K562 (cell line): ENCODE results near the gene KIF26B.

Source experiments
- ASH1L ChIP-seq: fragments of 450-650 bp; IDR thresholded peaks from 2 replicates; pipeline ENCODE4 v1.6.1; 2018; ENCODE audit warnings: borderline replicate concordance, mild to moderate bottlenecking, low read depth; ENCODE audit not compliant: partially characterized antibody
- BDP1 ChIP-seq: IDR thresholded peaks from 3 replicates; pipeline ENCODE4 v1.6.1; 2011; ENCODE audit not compliant: insufficient read length, insufficient read depth
- CEBPB ChIP-seq: fragments of 450-650 bp; IDR thresholded peaks from 2 replicates; pipeline ENCODE4 v1.6.1; 2016; ENCODE audit warnings: missing genetic modification characterization, missing compliant biosample characterization
- CTCF ChIP-seq, 3 experiments: IDR thresholded peaks in 2 of 3; conservative IDR thresholded peaks in 1 of 3; 2 replicates each; pipeline ENCODE4 v1.5.1; 2011 to 2012; ENCODE audit warnings: low read length in 3 of 3, mild to moderate bottlenecking in 3 of 3, control low read depth in 2 of 3, improper control_type of control experiment in 1 of 3, inconsistent platforms in 1 of 3, low read depth in 1 of 3, mixed read lengths in 1 of 3, moderate library complexity in 1 of 3; ENCODE audit not compliant: insufficient read depth in 2 of 3
- EGR1 ChIP-seq: fragments of 450-650 bp; conservative IDR thresholded peaks from 2 replicates; pipeline ENCODE4 v1.6.1; 2017; ENCODE audit warnings: mild to moderate bottlenecking
- HIVEP1 ChIP-seq: fragments of 250-450 bp; sonication (Bioruptor Pico); IDR thresholded peaks from 2 replicates; pipeline ENCODE4 v1.4.0; 2020; ENCODE audit warnings: mild to moderate bottlenecking
- KAT8 ChIP-seq: fragments of 450-650 bp; IDR thresholded peaks from 2 replicates; pipeline ENCODE4 v1.6.1; 2016; ENCODE audit warnings: low read depth, mild to moderate bottlenecking
- RBM22 ChIP-seq: fragments of 200-400 bp; formaldehyde crosslinking; IDR thresholded peaks from 2 replicates; pipeline ENCODE4 v1.6.1; 2018; ENCODE audit warnings: low read length, low read depth; ENCODE audit not compliant: poor library complexity, severe bottlenecking
- TRIM28 ChIP-seq: fragments of 450-650 bp; IDR thresholded peaks from 2 replicates; pipeline ENCODE4 v1.6.1; 2017
- ZFX ChIP-seq: sonication (generic); formaldehyde crosslinking; IDR thresholded peaks from 2 replicates; pipeline ENCODE4 v1.8.0; 2022; ENCODE audit warnings: mild to moderate bottlenecking, missing genetic modification reagents, moderate library complexity
- ZNF174 ChIP-seq: fragments of 250-450 bp; sonication (Bioruptor Pico); IDR thresholded peaks from 2 replicates; pipeline ENCODE4 v1.4.0; 2020; ENCODE audit warnings: mild to moderate bottlenecking
- ZNF395 ChIP-seq: fragments of 200-800 bp; sonication (Bioruptor generic); IDR thresholded peaks from 2 replicates; pipeline ENCODE4 v1.6.1; 2017; ENCODE audit warnings: missing genetic modification characterization, missing compliant biosample characterization
- TF ChIP-seq, protein P1 (sequence below), 2 experiments: fragments of 450-650 bp; conservative IDR thresholded peaks; 2 replicates each; pipeline ENCODE4 v1.6.1; 2017; ENCODE audit warnings: mild to moderate bottlenecking in 2 of 2, moderate library complexity in 2 of 2

DNA sequence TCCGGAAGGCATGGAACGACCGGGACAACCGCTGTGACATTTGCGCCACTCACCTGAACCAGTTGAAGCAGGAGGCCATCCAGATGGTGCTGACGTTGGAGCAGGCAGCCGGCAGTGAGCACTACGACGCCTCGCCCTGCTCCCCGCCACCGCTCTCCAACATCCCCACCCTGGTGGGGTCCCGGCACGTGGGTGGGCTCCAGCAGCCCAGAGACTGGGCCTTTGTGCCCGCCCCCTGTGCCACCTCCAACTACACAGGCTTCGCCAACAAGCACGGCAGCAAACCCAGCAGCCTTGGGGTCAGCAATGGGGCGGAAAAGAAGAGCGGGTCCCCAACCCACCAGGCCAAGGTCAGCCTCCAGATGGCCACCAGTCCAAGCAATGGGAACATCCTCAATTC, 212.1 kb downstream of the KIF26B start:
- no peak for TF ChIP-seq CTCF (IDR thresholded peaks at IDR 0.05 in 2 of 3, conservative IDR thresholded peaks at IDR 0.05 in 1 of 3; ENCODE audit: insufficient read depth in 2 of 3, low read depth in 1 of 3, low read length in 3 of 3)
- no peak for TF ChIP-seq HIVEP1 (CRISPR knock-in tag)
- no peak for TF ChIP-seq RBM22
- TF ChIP-seq KAT8: no peak
- no peak for TF ChIP-seq TRIM28
- TF ChIP-seq BDP1: no peak
- TF ChIP-seq CEBPB (tag): no peak
- no peak for TF ChIP-seq ZNF395 (CRISPR knock-in tag)
- no peak for TF ChIP-seq ASH1L
- TF ChIP-seq EGR1: no peak
- no peak for TF ChIP-seq ZNF174
- TF ChIP-seq ZFX (CRISPR knock-in tag): no peak
- TF ChIP-seq, protein P1, sequence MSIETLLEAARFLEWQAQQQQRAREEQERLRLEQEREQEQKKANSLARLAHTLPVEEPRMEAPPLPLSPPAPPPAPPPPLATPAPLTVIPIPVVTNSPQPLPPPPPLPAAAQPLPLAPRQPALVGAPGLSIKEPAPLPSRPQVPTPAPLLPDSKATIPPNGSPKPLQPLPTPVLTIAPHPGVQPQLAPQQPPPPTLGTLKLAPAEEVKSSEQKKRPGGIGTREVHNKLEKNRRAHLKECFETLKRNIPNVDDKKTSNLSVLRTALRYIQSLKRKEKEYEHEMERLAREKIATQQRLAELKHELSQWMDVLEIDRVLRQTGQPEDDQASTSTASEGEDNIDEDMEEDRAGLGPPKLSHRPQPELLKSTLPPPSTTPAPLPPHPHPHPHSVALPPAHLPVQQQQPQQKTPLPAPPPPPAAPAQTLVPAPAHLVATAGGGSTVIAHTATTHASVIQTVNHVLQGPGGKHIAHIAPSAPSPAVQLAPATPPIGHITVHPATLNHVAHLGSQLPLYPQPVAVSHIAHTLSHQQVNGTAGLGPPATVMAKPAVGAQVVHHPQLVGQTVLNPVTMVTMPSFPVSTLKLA (conservative IDR thresholded peaks at IDR 0.05): no peak
